SU-DHL-6 (cell line): ENCODE results near the gene CCDC188.

Experiments
- CTCF ChIP-seq: fragments of 200-600 bp; sonication (generic); IDR thresholded peaks from one replicate; pipeline ENCODE4 v1.5.1; 2017; ENCODE audit warnings: antibody characterized with exemption, mild to moderate bottlenecking, low read length, moderate library complexity; ENCODE audit not compliant: insufficient read depth, poor library complexity, severe bottlenecking
- EZH2phosphoT487 ChIP-seq: fragments of 200-600 bp; sonication (generic), shearing (Covaris generic); conservative IDR thresholded peaks from 2 replicates; pipeline ENCODE4 v1.6.1; 2018; ENCODE audit warnings: mild to moderate bottlenecking, antibody characterized with exemption, low read length, moderate library complexity, mixed read lengths

GRCh38 chr22:20153945-20154344 is 3.1 kb upstream of the CCDC188 start:
- no peak for TF ChIP-seq CTCF
- no peak for TF ChIP-seq EZH2phosphoT487
